Ascending aorta (tissue), 2 donors: ENCODE data around the gene F5. TPM values are rescaled to one million over a fixed set of nuclear protein-coding genes. Genes with fewer than 3 reads are reported as not detected.

ENCODE experiments used
- DNase-seq, 2 donors: peaks; one replicate each; pipeline ENCODE4 v3.0.0-alpha.2; 2019; ENCODE audit warnings: low spot score in 2 of 2
- H3K27ac ChIP-seq, 2 donors: fragments of 200-600 bp; sonication (generic); one replicate each; pipeline ENCODE4 v1.5.1; 2016 to 2017; ENCODE audit warnings: mild to moderate bottlenecking in 1 of 2
- H3K27me3 ChIP-seq: fragments of 200-600 bp; sonication (generic); one replicate; pipeline ENCODE4 v1.5.1; 2017
- H3K36me3 ChIP-seq, 2 donors: fragments of 200-600 bp; sonication (generic); one replicate each; pipeline ENCODE4 v1.5.1; 2016
- H3K4me1 ChIP-seq, 2 donors: fragments of 200-600 bp; sonication (generic); one replicate each; pipeline ENCODE4 v1.5.1; 2016 to 2017; ENCODE audit warnings: mild to moderate bottlenecking in 1 of 2
- H3K4me3 ChIP-seq, 2 donors: fragments of 200-600 bp; sonication (generic); one replicate each; pipeline ENCODE4 v1.5.1; 2016 to 2017; ENCODE audit warnings: mild to moderate bottlenecking in 1 of 2
- H3K9me3 ChIP-seq, 2 donors: fragments of 200-600 bp; sonication (generic); one replicate each; pipeline ENCODE4 v1.5.1; 2016
- CTCF ChIP-seq, 3 experiments: fragments of 200-600 bp in 2 of 3; fragments of 450-650 bp in 1 of 3; sonication (generic) in 2 of 3; IDR thresholded peaks; one replicate each; pipeline ENCODE4 v1.5.1; 2016 to 2019; ENCODE audit warnings: antibody characterized with exemption in 3 of 3, mild to moderate bottlenecking in 1 of 3, moderate library complexity in 1 of 3
- intact Hi-C: fragments of 100-400 bp; cut with DNase I; formaldehyde crosslinking; loops from one replicate; pipeline ENCODE4 v1.15.1; 2023
- total RNA-seq: library from RNA; depleted of rRNA; stranded (reverse); fragments of >200 nt; gene quantifications from one replicate; pipeline ENCODE4 v1.1.0, GENCODE V29; 2016

F5 gene
- total RNA-seq, 1 donor from 2014 or later, result not detected

GRCh38 chr1:169588112-169588511 is 1.8 kb upstream of the F5 start:
- H3K27me3 ChIP-seq, result no peaks in the 10 kb centered on the region
- H3K4me1 ChIP-seq, result no peaks in the 10 kb centered on the region
- H3K4me3 ChIP-seq, result no peak overlapping the region
- DNase-seq, result no peak
- no peaks in the 10 kb centered on the region for H3K9me3 ChIP-seq
- TF ChIP-seq CTCF (IDR thresholded peaks at IDR 0.05), result no peak
- H3K36me3 ChIP-seq, result no peaks in the 10 kb centered on the region
- intact Hi-C loops, result no loop called here
- no peak overlapping the region for H3K27ac ChIP-seq

GRCh38 chr1:169586067-169586394 is 250 bp downstream of the F5 start:
- DNase-seq, result no peak
- Histone ChIP-seq H3K27me3 (no peaks in the 10 kb centered on the region), H3K4me1 (no peaks in the 10 kb centered on the region), H3K4me3 (no peak overlapping the region), H3K36me3 (no peaks in the 10 kb centered on the region), H3K9me3 (no peaks in the 10 kb centered on the region), H3K27ac (no peak overlapping the region)
- intact Hi-C loops, result no loop called here
- no peak for TF ChIP-seq CTCF (IDR thresholded peaks at IDR 0.05)

- no peaks in the 10 kb centered on the region for H3K36me3 ChIP-seq
- intact Hi-C loops, result no loop called here
- no peaks in the 10 kb centered on the region for H3K4me1 ChIP-seq
- DNase-seq, result no peak
- H3K9me3 ChIP-seq, result no peaks in the 10 kb centered on the region
- H3K4me3 ChIP-seq, result no peak overlapping the region
- H3K27me3 ChIP-seq, result no peaks in the 10 kb centered on the region
- TF ChIP-seq CTCF (IDR thresholded peaks at IDR 0.05), result no peak
- no peak overlapping the region for H3K27ac ChIP-seq
Observed at GRCh38 chr1:169585181-169585580, 1.1 kb downstream of the F5 start.

- intact Hi-C loops, result no loop called here
- no peaks in the 10 kb centered on the region for H3K4me1 ChIP-seq
- H3K4me3 ChIP-seq, result no peak overlapping the region
- no peak overlapping the region for H3K27ac ChIP-seq
- H3K9me3 ChIP-seq, result no peaks in the 10 kb centered on the region
- no peaks in the 10 kb centered on the region for H3K36me3 ChIP-seq
- no peak for DNase-seq
- no peak for TF ChIP-seq CTCF (IDR thresholded peaks at IDR 0.05)
- H3K27me3 ChIP-seq, result no peaks in the 10 kb centered on the region
Observed at GRCh38 chr1:169584483-169585144, 1.7 kb downstream of the F5 start.

- no peak overlapping the region for H3K27ac ChIP-seq
- DNase-seq, result no peak
- intact Hi-C loops, result no loop called here
- no peaks in the 10 kb centered on the region for H3K4me1 ChIP-seq
- H3K9me3 ChIP-seq, result no peaks in the 10 kb centered on the region
- no peaks in the 10 kb centered on the region for H3K36me3 ChIP-seq
- no peak overlapping the region for H3K4me3 ChIP-seq
- no peak for TF ChIP-seq CTCF (IDR thresholded peaks at IDR 0.05)
- no peaks in the 10 kb centered on the region for H3K27me3 ChIP-seq
Observed at GRCh38 chr1:169577981-169578738, 8.1 kb downstream of the F5 start.
